Activated effector memory CD4-positive, alpha-beta T cell treated with Interleukin-2 at 50 U/mL for 16 hours (primary cell): ENCODE data around the gene TPST1.
"Not testable (repeated sequence)": the region's sequence is repeated elsewhere in the genome, so short reads cannot be mapped to it uniquely, and the experiment has no call there.

ENCODE experiments used
- DNase-seq: peaks from one replicate; pipeline ENCODE4 v3.0.0-alpha.2; 2020

TPST1 gene

GRCh38 chr7:66189695-66190503, 15.2 kb upstream of the TPST1 start:
- DNase-seq: no peak

GRCh38 chr7:66190504-66190857, 14.7 kb upstream of the TPST1 start:
- DNase-seq: no peak

GRCh38 chr7:66193146-66193725, 11.9 kb upstream of the TPST1 start:
- DNase-seq: no peak

- DNase-seq: no peak
Observed at GRCh38 chr7:66198469-66198868, 6.7 kb upstream of the TPST1 start.

GRCh38 chr7:66198956-66199355, 6.2 kb upstream of the TPST1 start:
- no peak for DNase-seq

- no peak for DNase-seq
Observed at GRCh38 chr7:66202441-66202840, 2.7 kb upstream of the TPST1 start.

- DNase-seq: no peak
Observed at GRCh38 chr7:66205741-66206090, 582 bp downstream of the TPST1 start.

GRCh38 chr7:66206119-66206933, 1.2 kb downstream of the TPST1 start:
- no peak for DNase-seq

GRCh38 chr7:66206934-66207240, 1.8 kb downstream of the TPST1 start:
- no peak for DNase-seq

GRCh38 chr7:66207540-66207939, 2.4 kb downstream of the TPST1 start:
- DNase-seq: no peak

- no peak for DNase-seq
Observed at GRCh38 chr7:66211429-66211828, 6.3 kb downstream of the TPST1 start.

- no peak for DNase-seq
Observed at GRCh38 chr7:66213637-66214036, 8.5 kb downstream of the TPST1 start.

GRCh38 chr7:66216687-66217086, 11.6 kb downstream of the TPST1 start:
- no peak for DNase-seq

- no peak for DNase-seq
Observed at GRCh38 chr7:66219805-66220204, 14.7 kb downstream of the TPST1 start.

- no peak for DNase-seq
Observed at GRCh38 chr7:66221442-66221841, 16.3 kb downstream of the TPST1 start.

- DNase-seq: no peak
Observed at GRCh38 chr7:66227808-66228207, 22.7 kb downstream of the TPST1 start.

- DNase-seq: not testable (repeated sequence)
Observed at GRCh38 chr7:66231326-66232216, 26.4 kb downstream of the TPST1 start.

GRCh38 chr7:66233638-66234037, 28.5 kb downstream of the TPST1 start:
- DNase-seq: no peak

- DNase-seq: no peak
Observed at GRCh38 chr7:66236713-66237303, 31.7 kb downstream of the TPST1 start.

GRCh38 chr7:66237906-66238772, 33.0 kb downstream of the TPST1 start:
- DNase-seq: no peak

GRCh38 chr7:66238773-66239466, 33.8 kb downstream of the TPST1 start:
- no peak for DNase-seq
